NB4 (cell line): ENCODE measurements around the gene COL5A1.

ENCODE experiments used
- DNase-seq: peaks from one replicate; pipeline ENCODE4 v3.0.0; 2010; ENCODE audit warnings: low read depth
- H3K4me3 ChIP-seq: one replicate; pipeline ENCODE4 v1.5.1; 2011; ENCODE audit warnings: mild to moderate bottlenecking, low read depth, low read length, moderate library complexity
- CTCF ChIP-seq: IDR thresholded peaks from one replicate; pipeline ENCODE4 v1.5.1; 2012; ENCODE audit warnings: low read depth, low read length
- MYC ChIP-seq: IDR thresholded peaks from 2 replicates; pipeline ENCODE4 v1.6.1; 2011; ENCODE audit warnings: low read depth, low read length
- POLR2A ChIP-seq: IDR thresholded peaks from 2 replicates; pipeline ENCODE4 v1.6.1; 2011; ENCODE audit warnings: mild to moderate bottlenecking; ENCODE audit not compliant: insufficient read length; ENCODE audit errors: extremely low read depth
- TF ChIP-seq, protein P1 (sequence below): IDR thresholded peaks from 2 replicates; pipeline ENCODE4 v1.6.1; 2011; ENCODE audit warnings: low read depth, low read length

The COL5A1 gene

DNA sequence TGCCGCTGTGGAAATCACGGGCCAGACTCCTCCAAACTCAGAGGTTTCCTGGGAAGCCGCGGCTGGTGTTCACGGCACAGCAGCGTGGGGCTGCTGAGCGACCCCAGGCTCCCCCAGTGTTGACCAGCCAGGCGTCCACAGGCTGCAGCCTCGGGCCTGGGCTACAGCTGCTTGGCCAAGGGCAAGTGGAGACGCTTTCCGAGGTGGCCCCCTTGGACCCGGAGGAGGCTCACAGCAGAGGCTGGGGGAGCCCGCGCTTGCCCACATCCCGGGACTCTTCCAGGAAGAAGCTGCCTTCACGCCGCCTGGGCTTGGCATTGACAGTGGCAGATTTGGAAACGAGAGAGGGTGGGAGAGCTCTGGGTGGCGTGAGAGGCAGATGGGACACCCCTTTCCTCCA lies 186.0 kb downstream of the COL5A1 start:
- TF ChIP-seq MYC (no peak), POLR2A (no peak), CTCF (no peak)
- TF ChIP-seq, protein P1, sequence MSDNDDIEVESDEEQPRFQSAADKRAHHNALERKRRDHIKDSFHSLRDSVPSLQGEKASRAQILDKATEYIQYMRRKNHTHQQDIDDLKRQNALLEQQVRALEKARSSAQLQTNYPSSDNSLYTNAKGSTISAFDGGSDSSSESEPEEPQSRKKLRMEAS: no peak
- DNase-seq: no peak
- no peak overlapping the region for H3K4me3 ChIP-seq

- no peak for DNase-seq
- no peak overlapping the region for H3K4me3 ChIP-seq
- no peak for TF ChIP-seq MYC
- no peak for TF ChIP-seq CTCF
- no peak for TF ChIP-seq POLR2A
- TF ChIP-seq, protein P1: no peak
Observed at GRCh38 chr9:134827993-134828392, 186.4 kb downstream of the COL5A1 start.

DNA sequence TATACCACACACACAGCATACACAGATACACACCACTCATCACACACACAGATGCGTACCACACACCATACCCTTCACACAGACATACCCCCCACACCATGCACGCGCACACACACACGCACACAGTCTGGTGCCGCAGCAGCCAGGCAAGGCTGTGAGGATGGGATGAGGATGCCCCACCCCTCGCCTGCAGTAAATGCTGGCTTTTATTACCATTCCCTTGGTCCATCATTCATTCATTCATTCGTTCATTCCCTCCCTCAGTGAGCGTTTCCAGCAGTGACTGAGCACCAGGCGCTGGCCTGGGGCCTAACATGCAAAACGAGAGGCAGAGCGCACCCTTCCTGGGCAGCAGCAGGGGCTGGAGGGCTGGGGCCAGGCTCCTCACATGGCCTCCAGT lies 187.3 kb downstream of the COL5A1 start:
- no peak for DNase-seq
- TF ChIP-seq, protein P1: no peak
- no peak for TF ChIP-seq CTCF
- no peak for TF ChIP-seq POLR2A
- TF ChIP-seq MYC: no peak
- H3K4me3 ChIP-seq: no peak overlapping the region

GRCh38 chr9:134829356-134829937 lies 187.8 kb downstream of the COL5A1 start:
- TF ChIP-seq, protein P1: no peak
- TF ChIP-seq CTCF (no peak), POLR2A (no peak), MYC (no peak)
- DNase-seq: no peak
- no peak overlapping the region for H3K4me3 ChIP-seq

GRCh38 chr9:134830126-134830525 lies 188.5 kb downstream of the COL5A1 start:
- H3K4me3 ChIP-seq: no peak overlapping the region
- no peak for DNase-seq

More at GRCh38 chr9:134830126-134830525, 188.5 kb downstream of the COL5A1 start:
- TF ChIP-seq, protein P1: no peak
- TF ChIP-seq POLR2A (no peak), CTCF (no peak), MYC (no peak)
